HG03378 (cell line): ENCODE measurements around the gene AKAP1.
"Not testable (repeated sequence)": the region's sequence is repeated elsewhere in the genome, so short reads cannot be mapped to it uniquely, and the experiment has no call there.

Source experiments
- ATAC-seq: cut with Tn5 transposase; IDR thresholded peaks from one replicate; pipeline ENCODE4 v1.9.1; 2021; ENCODE audit warnings: mild to moderate bottlenecking, moderate library complexity; ENCODE audit not compliant: unreplicated experiment

Gene AKAP1

GRCh38 chr17:57075785-57076184 lies 9.3 kb upstream of the AKAP1 start:
- ATAC-seq, result no peak

- ATAC-seq, result no peak
Observed at GRCh38 chr17:57077000-57077399, 8.0 kb upstream of the AKAP1 start.

- ATAC-seq, result no peak
Observed at GRCh38 chr17:57078274-57078673, 6.8 kb upstream of the AKAP1 start.

DNA sequence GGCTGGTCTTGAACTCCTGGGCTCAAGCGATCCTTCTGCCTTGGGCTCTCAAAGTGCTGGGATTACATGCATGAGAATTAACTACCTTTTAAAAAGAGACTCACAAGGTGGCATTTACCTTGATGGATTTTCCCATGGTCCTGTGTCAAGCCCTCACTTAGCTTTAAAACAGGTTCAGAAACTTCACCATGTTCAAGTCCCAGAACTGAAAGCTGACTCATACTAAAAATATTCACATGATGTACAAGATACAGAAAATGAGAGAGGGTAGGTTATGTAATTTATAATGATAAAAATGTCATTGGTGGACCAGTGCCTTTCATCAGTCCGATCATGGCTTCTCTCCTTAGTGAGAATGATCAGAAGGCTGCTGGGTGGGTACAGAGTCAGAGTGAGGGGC lies 4.3 kb upstream of the AKAP1 start:
- ATAC-seq, result no peak

GRCh38 chr17:57082441-57082840 lies 2.6 kb upstream of the AKAP1 start:
- ATAC-seq, result no peak

DNA sequence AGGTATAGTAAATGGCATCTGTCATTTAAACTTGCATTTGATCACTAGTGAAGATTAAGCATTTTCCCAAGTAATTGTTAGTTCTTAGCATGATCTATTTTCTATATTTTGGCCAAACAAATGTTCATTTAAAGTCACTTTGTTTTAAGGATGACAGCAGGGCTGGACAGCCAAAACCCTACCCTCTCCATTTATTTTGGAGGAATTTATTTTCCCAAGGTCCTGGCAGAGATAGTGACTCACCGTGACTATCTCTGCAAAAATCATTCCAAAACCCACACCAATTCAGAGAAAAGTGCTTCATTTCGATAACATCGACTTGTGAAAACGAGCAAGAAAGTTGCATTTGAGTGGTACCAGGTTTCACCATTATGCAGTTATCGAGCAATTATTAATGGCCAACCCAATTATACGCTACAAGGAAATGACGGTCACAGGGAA lies 665 bp upstream of the AKAP1 start:
- peak; percentile 27 for ATAC-seq

GRCh38 chr17:57085448-57086068 lies 512 bp downstream of the AKAP1 start:
- ATAC-seq, result peak; percentile 22

DNA sequence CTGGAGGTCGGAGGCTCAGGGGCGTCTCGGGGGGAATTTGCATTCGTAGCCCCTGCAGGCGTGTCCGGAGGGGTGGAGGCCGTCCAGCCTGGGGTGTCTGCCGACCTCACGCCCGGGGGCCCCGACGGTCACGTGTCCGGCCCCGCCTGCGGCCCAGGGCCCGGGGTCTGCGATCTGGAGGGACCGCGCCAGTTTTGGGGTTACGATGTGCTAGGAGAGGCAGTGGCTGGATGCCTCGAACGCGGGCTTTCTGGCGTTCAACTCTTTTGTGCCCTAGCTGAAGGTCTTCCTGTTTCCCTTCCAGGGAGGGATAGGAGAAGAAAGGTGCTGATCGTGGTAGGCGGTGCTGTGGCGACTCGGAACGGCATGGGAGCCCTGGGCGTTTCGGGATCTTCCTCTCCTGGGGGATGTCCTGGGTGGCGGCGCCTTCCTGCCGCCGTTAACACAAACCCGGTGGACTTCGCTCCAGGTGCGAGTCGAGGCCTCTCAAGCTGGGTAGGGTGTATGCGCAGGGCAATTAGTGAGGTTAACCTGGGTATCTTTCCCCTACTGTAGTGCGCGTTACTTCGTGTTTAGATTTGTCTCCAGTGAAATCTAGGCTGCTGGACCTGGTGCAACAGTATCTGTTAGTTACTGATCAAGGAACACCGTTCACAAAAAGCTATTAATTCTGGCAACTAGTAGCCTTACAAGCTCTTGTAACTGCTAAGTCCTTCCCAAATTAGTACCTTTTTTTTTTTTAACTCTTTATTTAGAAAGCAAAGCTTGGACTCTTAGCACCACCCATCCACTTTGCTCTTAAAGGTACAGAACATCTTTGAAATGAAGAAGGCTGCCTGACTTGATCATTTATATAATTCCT lies 1.3 kb downstream of the AKAP1 start:
- ATAC-seq, result no peak

DNA sequence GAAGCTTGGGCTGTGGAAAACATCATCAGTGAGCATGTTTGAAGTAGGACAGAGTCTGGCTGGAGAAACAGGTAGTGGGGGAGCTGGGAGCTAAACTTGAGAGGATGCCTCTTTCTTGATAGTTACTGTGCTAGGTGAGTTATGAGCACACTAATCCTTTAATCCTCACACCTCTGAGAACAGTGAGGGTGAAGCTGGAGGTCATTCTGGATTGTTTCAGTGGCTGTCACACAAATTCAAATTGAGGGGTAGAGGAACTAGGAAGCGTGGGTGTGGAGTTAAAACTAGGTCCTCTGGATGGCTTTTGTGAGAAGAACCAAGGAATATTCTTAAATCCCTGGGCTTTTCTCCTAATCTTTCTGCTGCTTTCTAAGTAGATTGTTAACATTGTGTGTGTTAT lies 3.3 kb downstream of the AKAP1 start:
- no peak for ATAC-seq

DNA sequence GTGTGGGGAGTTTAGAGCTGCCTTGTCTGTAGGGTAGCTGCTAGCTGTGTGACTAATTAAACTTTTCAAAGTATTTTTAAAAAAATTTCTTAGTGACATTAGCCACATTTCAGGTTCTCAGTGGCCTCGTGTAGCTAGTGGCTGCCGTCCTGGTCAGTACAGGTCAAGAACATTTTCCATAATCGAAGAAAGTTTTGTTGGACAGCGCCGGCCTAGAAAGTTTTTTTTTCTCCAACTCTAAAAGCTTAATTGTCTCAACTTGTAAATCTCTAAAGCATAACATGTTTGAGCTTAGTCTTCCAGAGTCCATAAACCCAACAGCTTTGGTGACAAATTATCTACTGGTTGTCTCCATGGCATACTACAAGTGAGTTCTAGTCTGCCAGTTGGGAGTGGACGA lies 4.3 kb downstream of the AKAP1 start:
- no peak for ATAC-seq

- no peak for ATAC-seq
Observed at GRCh38 chr17:57090560-57091185, 5.6 kb downstream of the AKAP1 start.

- ATAC-seq, result no peak
Observed at GRCh38 chr17:57091186-57091618, 6.2 kb downstream of the AKAP1 start.

- ATAC-seq, result no peak
Observed at GRCh38 chr17:57092171-57092570, 7.1 kb downstream of the AKAP1 start.

- ATAC-seq, result no peak
Observed at GRCh38 chr17:57092779-57093178, 7.7 kb downstream of the AKAP1 start.

DNA sequence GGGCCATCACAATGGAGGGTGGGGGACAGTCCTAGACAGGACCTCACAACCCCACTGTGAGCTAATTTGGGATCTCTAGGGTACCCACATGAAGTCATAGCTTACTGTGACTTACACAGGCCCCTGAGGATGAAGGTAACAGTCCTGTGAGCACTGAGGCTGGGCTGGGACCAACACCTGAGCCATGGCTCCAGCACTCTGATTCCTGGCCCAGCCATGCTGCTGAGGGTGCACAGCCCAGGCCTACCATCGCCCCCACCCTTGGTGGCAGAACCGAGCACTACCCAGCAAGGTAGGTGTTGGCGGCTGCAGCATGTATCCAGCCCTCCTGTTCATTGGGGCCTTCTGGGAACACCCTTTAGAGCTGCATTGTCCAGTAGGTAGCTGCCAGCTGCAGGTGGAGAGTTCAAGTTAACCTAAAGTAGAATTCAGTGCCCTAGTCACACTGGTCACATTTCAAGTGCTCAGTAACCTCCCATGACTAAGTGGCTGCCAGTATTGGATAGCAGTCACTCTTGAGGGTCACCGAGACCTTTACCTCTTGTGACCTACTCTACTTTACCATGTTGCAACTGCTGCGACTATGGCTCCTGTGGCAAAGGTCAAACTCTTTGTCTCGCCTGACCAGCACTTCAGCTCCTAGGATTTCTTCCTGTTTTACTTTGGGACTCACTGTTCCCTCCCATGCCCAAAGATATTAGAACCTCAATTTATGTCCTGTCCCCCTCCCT lies 11.6 kb downstream of the AKAP1 start:
- no peak for ATAC-seq

GRCh38 chr17:57097832-57098421 lies 12.9 kb downstream of the AKAP1 start:
- ATAC-seq, result no peak

DNA sequence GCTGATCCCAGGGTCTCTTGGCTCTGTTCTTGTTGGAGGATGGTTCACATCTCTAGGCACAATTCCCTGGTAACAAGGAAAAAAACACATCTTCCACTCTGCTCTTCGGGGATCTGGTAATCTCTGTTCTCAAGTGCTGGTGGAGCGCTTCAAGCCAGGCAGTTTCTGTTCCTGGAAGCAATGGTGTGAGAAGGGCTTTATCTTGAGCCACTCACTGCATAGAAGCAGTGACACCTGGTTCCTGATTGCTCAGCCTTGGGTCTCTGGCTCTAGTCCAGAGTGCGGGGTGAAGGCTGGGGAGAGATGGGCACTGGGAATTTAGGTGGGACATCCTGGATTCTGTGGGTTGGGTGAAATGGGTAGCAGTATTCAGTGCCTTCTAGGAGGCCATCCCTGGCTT lies 14.1 kb downstream of the AKAP1 start:
- ATAC-seq, result no peak

GRCh38 chr17:57102122-57102521 lies 17.1 kb downstream of the AKAP1 start:
- no peak for ATAC-seq

DNA sequence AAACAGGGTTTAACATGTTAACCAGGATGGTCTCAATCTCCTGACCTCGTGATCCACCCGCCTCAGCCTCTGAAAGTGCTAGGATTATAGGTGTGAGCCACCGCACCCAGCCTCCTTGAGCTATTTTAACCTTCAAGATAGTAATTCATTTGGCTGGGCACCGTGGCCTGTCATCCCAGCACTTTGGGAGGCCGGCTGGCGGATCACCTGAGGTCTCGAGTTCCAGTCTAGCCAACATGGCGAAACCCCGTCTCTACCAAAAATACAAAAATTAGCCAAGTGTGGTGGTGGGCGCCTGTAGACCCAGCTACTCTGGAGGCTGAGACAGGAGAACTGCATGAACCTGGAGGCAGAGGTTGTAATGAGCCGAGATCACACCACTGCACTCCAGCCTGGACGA lies 17.6 kb downstream of the AKAP1 start:
- ATAC-seq, result not testable (repeated sequence)

DNA sequence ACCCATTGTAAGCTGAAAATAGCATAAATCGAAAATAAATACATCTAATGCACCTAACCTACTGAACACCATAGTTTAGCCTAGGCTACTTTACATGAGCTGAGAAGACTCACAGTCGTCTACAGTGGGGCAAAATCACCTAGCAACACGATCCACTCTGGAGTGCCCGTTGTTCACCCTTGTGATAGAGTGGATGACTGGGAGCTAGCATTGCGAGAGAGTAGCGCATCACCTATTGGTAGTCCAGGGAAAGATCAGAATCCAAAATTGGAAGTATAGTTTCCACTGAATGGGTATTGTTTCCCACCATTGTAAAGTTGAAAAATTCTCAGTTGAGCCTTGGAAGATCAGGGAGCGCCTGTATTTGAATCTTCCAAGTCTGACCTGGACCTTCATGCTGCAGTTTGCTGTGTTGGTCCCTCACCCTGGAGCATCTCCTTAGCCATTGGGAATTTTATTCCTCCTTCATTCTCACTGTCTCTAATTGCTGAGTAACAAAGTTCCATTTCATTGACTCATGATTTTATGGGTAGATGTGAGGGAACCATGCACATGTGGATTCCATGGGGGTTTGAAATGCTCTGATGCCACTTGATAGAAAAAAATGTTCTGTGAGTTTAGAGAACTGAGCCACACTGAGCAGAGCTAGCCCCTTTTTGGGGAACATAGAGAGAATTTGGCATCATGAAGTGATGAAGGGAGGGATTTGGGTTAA lies 19.6 kb downstream of the AKAP1 start:
- no peak for ATAC-seq
